Right lobe of liver (tissue), 6 donors: Measurements from ENCODE around the gene EDN1. TPM values are rescaled to one million over a fixed set of nuclear protein-coding genes. Genes with fewer than 3 reads are reported as not detected.

Source experiments
- ATAC-seq, 4 donors: fragments of 200-7000 bp; cut with Tn5 transposase; one replicate each; pipeline ENCODE4 v1.9.1; 2020; ENCODE audit warnings: mild to moderate bottlenecking in 4 of 4, moderate library complexity in 4 of 4
- DNase-seq, 3 donors: peaks; one replicate each; pipeline ENCODE4 v3.0.0-alpha.2; 2020
- H3K27ac ChIP-seq, 3 donors: fragments of 200-600 bp; one replicate each; pipeline ENCODE4 v1.8.0; 2022
- H3K27me3 ChIP-seq, 2 donors: fragments of 200-600 bp; one replicate each; pipeline ENCODE4 v1.8.0; 2022
- H3K36me3 ChIP-seq, 4 donors: fragments of 200-600 bp; sonication (generic) in 1 of 4; one replicate each; pipeline versions ENCODE4 v1.5.1 to v1.8.0; 2017 to 2022; ENCODE audit warnings: control low read depth in 1 of 4
- H3K4me1 ChIP-seq, 4 donors: fragments of 200-600 bp; sonication (generic) in 1 of 4; one replicate each; pipeline versions ENCODE4 v1.5.1 to v1.8.0; 2017 to 2022; ENCODE audit warnings: control low read depth in 1 of 4
- H3K4me3 ChIP-seq, 3 donors: fragments of 200-600 bp; one replicate each; pipeline ENCODE4 v1.8.0; 2022
- H3K9me3 ChIP-seq, 4 donors: fragments of 200-600 bp; sonication (generic) in 1 of 4; one replicate each; pipeline versions ENCODE4 v1.5.1 to v1.8.0; 2017 to 2022; ENCODE audit warnings: control low read depth in 1 of 4
- CTCF ChIP-seq, 4 donors: fragments of 200-600 bp in 3 of 4; fragments of 450-650 bp in 1 of 4; IDR thresholded peaks; one replicate each; pipeline versions ENCODE4 v1.5.1 to v1.8.0; 2016 to 2022; ENCODE audit warnings: antibody characterized with exemption in 4 of 4, mild to moderate bottlenecking in 2 of 4
- POLR2A ChIP-seq: fragments of 450-650 bp; IDR thresholded peaks from one replicate; pipeline ENCODE4 v1.6.1; 2017; ENCODE audit warnings: antibody characterized with exemption, mild to moderate bottlenecking
- WGBS: methylation state at CpG from one replicate; pipeline ENCODE4 v1.1.6; 2018; ENCODE audit warnings: low coverage, low lambda C conversion rate; ENCODE audit not compliant: insufficient coverage; ENCODE audit errors: missing lambda C conversion rate; 5-methylcytosine and 5-hydroxymethylcytosine counted together
- intact Hi-C, 2 donors: fragments of 100-400 bp; cut with DNase I; formaldehyde crosslinking; loops; one replicate each; pipeline versions ENCODE4 v1.11.2 to v1.14.1; 2022
- total RNA-seq, 6 experiments: library from RNA; depleted of rRNA in 2 of 6; stranded (reverse); fragments of >200 nt in 2 of 6; fragmentation: NEBNext Ultra II Directional in 3 of 6; extraction: Animal tissue kit (Norgen Biotek cat#: 25700) in 3 of 6; gene quantifications; one replicate each; pipeline versions ENCODE4 v1.1.0 to v1.2.4, GENCODE V29; 2016 to 2023
- donor health status: DM: no; HTN: yes; CAD: no.
- donor health status: DM: no; HTN: no; CAD: no.
- donor health status: DM: no; HTN: no; CAD: no.
- donor health status: DM: no; HTN: yes; CAD: no.
- donor health status: DM: no; HTN: yes; CAD: no.

The EDN1 gene
- total RNA-seq, 6 experiments from 2014 or later, result 0.18 to 6.8 (median 1.4) TPM

DNA sequence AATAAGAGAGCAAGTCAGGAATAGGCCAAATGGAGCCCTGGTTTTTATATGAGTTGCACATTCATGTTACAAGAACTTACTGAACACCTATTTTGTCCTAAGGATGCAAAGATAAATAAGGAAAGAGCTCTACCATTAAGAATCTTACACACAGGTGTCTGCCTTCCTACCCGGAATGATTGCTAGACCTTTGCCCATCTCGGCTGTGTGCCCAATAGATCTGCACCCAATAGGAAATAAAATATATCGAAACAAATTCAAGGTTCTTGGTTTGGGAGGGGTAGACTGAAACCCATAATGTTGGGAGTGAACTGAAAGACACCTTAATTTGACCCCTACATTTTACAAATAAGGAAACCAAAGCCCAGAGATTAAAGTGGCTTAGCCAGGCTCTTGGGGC lies 48.9 kb downstream of the EDN1 start:
- TF ChIP-seq POLR2A, result no peak
- TF ChIP-seq CTCF (IDR thresholded peaks at IDR 0.05), result no peak
- ATAC-seq (peak in 1 of 4 donors; percentile 5), DNase-seq (peak in 1 of 3 donors; percentile 23)
- Histone ChIP-seq H3K4me3 (no peak overlapping the region), H3K9me3 (no peaks in the 10 kb centered on the region), H3K27ac (peak overlapping the region in 2 of 3 donors; percentile 66 to 69), H3K36me3 (no peaks in the 10 kb centered on the region), H3K4me1 (peaks cover 0 to 69% (median 29%) of the 10 kb centered on the region in 4 donors), H3K27me3 (no peaks in the 10 kb centered on the region)
- 34% methylated on average over 3 of the region's 3 CpGs for WGBS
- intact Hi-C loops, result no loop called here

DNA sequence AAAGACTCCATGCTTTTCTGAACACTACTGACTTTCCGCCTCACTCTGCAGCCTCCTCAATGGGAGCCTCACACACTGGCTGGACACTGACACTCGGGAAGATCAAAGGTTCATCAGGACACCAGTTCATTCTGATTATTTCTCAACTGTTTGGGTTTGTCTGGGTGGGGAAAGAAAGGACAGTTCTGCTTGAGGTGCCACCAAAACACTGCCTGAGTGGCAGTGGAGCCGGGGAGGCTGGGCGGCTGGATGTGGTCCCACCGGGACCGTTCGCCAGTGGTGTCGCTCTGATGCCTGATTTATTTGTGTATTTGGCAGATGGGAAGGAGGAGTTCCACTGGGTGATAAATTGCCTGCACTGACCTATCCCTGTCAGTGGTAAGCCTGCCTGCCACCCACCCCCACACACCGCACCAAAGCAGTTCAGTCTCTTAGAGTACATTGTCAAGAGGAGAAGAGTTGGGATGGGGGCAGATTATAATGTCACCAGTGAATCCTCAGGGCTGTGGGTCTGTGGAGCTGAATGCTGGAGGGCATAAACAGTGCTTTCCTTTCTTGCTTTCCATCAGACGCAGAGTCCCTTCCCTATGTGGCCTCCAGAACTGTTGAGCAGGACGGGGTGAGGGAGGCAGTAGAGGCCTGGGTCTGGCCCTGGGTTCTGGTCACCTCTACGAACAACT lies 49.8 kb downstream of the EDN1 start:
- DNase-seq (peak; percentile 53 to 88 (median 86)), ATAC-seq (peak; percentile 50 to 78 (median 71))
- H3K4me1 ChIP-seq, result peaks cover 0 to 71% (median 29%) of the 10 kb centered on the region in 4 donors
- no peaks in the 10 kb centered on the region for H3K27me3 ChIP-seq
- no peaks in the 10 kb centered on the region for H3K9me3 ChIP-seq
- no peak for TF ChIP-seq CTCF (IDR thresholded peaks at IDR 0.05)
- no peak for TF ChIP-seq POLR2A
- H3K36me3 ChIP-seq, result no peaks in the 10 kb centered on the region
- H3K27ac ChIP-seq, result peak overlapping the region in 2 of 3 donors; percentile 66 to 69
- intact Hi-C loops, result no loop called here
- 27% methylated on average over 4 of the region's 12 CpGs for WGBS
- no peak overlapping the region for H3K4me3 ChIP-seq

GRCh38 chr6:12340488-12340818 lies 50.3 kb downstream of the EDN1 start:
- H3K27ac ChIP-seq, result peak overlapping the region in 2 of 3 donors; percentile 66 to 69
- TF ChIP-seq POLR2A (no peak), CTCF (IDR thresholded peaks at IDR 0.05) (no peak)
- ATAC-seq, result peak in 3 of 4 donors; percentile 1 to 7 (median 6)
- WGBS, result 35% methylated on average over 6 of the region's 6 CpGs
- H3K27me3 ChIP-seq, result no peaks in the 10 kb centered on the region
- peaks cover 0 to 70% (median 29%) of the 10 kb centered on the region in 4 donors for H3K4me1 ChIP-seq
- no peaks in the 10 kb centered on the region for H3K36me3 ChIP-seq
- DNase-seq, result no peak
- no peaks in the 10 kb centered on the region for H3K9me3 ChIP-seq
- no peak overlapping the region for H3K4me3 ChIP-seq
- intact Hi-C loops, result no loop called here

- H3K36me3 ChIP-seq, result no peaks in the 10 kb centered on the region
- peak overlapping the region in 2 of 3 donors; percentile 46 to 59 for H3K27ac ChIP-seq
- ATAC-seq, result peak in 2 of 4 donors; percentile 1 to 9
- no peaks in the 10 kb centered on the region for H3K27me3 ChIP-seq
- no peak overlapping the region for H3K4me3 ChIP-seq
- H3K9me3 ChIP-seq, result no peaks in the 10 kb centered on the region
- 27% methylated on average over 4 of the region's 4 CpGs for WGBS
- no peak for TF ChIP-seq CTCF (IDR thresholded peaks at IDR 0.05)
- no peak for TF ChIP-seq POLR2A
- intact Hi-C loops, result no loop called here
- H3K4me1 ChIP-seq, result peaks cover 0 to 56% (median 24%) of the 10 kb centered on the region in 4 donors
- DNase-seq, result no peak
Measured at GRCh38 chr6:12342664-12343063, 52.5 kb downstream of the EDN1 start.
